ENCODE results near the gene SLC35D2.

SLC35D2 gene

GRCh38 chr9:96304230-96304629 is 79.3 kb downstream of the SLC35D2 start:
- DNase-seq, result no peak

DNA sequence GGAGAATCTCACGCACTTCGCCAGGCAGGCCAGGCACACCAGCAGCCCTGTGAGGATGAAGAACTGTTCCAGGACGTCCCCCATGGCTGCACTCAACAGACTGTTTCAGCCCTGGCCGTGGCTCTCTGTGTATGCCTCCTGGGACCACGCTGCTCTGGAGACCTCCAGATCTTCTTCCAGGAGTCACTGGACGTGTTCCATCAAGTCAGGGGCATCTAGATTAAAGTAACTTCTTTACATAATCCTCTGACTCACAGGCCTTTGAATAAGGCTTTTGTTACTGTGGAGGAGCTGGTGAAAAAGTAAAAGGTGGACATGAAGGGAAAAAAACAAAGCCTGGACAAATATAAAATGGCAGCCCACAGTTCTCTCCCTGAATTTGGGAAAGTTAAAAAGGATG is 81.5 kb downstream of the SLC35D2 start, which contains the start of gene HSD17B3:
TSS of gene HSD17B3 (minus strand) at position 156 of the 400 bp plus-strand sequence. CDS start at position 84, 72 bp downstream.
- DNase-seq, result no peak

DNA sequence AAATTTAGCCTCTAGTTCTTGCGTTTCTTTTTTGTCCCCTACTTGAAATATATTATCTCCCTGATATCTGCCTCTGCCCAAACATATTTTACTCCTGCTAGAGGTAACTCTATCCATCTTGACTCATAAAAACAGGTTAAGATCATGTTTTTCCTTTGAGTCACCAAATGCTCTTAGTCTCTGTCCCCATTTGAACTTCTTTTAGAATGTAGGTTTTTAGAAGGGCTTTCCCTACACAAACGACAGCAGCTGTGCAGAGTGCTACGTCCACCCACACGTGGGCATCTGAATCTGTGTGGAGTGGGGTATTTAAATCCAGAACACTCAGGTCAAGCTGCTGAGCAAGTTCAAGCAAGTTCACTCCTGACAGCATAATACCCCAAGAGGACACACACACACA is 83.7 kb downstream of the SLC35D2 start:
- DNase-seq, result no peak

DNA sequence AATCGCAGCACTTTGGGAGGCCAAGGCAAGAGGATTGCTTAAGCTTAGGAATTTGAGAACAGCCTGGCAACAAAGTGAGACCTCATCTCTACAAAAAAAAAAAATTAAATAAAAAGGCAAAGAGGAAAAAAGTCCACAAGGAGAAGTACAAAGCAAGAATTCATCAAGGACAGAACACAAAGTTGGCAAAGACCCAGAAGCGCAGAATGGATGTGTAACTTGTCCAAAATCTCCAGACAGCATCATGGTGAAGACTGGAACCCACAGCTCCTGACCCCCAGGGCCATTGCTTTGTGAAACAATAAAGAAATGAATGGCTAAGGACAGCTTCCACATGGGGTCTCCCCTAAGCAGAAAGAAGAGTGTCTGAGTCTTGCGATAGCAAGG is 89.4 kb downstream of the SLC35D2 start:
- DNase-seq, result no peak

DNA sequence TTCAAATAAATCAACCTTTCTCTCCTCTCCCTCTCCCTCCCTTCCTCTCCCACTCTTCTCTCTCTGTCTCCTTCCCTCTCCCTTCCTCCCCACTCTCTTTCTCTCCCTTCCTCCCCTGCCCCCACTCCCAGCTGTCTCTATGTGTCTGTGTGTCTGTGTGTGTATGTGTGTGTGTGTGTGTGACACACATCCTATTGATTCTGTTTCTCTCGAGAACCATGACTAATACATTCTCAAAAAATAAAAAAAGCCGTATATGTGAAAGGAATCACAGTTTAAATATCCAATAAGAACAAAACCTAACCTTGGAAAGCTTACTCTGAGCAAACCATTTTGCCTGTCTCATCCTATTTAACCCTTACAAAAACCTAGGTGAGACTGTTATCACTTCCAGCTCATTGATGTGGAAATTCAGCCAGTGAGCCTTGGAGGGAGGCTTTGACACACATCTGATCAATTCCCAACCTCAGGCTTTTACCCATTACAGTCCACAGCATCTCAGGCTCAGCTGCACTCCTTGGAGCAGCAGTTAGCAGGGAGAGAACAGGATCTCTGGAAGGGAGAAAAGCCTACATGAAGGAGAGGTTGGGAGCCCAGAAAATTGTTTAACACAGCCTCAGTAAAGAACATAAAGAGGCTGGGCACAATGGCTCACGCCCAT is 89.9 kb downstream of the SLC35D2 start:
- DNase-seq, result no peak

- no peak for DNase-seq
Observed at GRCh38 chr9:96289392-96289791, 94.1 kb downstream of the SLC35D2 start.

DNA sequence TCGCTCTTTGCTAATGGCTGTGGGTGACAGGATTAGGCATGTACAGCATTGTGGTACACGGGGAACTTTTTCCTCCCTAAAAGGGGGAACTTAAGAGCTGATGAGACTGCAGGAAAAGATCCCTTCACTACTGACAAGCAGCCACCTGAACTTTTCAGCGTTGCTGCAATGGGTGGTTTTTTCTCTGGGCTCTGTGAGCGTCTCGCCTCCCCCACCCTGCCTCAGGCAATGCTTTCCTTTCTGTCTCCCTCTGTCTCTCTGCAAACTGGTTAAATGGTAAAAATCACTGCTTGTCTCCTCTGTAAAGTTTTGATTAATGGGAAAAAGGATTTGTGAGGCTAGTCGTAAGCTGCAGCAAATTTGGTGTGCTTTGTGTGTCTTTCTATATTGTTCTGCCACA is 101.9 kb downstream of the SLC35D2 start:
- no peak for DNase-seq

- no peak for DNase-seq
Observed at GRCh38 chr9:96279932-96280331, 103.6 kb downstream of the SLC35D2 start.

GRCh38 chr9:96274939-96275338 is 108.6 kb downstream of the SLC35D2 start:
- no peak for DNase-seq
